Measurements from ENCODE around the gene BRMS1.

Gene BRMS1

GRCh38 chr11:66337103-66337899 is 7.6 kb downstream of the BRMS1 start:
- no peak overlapping the region; the same call in 1 of the 2 replicates for H3K27ac ChIP-seq

DNA sequence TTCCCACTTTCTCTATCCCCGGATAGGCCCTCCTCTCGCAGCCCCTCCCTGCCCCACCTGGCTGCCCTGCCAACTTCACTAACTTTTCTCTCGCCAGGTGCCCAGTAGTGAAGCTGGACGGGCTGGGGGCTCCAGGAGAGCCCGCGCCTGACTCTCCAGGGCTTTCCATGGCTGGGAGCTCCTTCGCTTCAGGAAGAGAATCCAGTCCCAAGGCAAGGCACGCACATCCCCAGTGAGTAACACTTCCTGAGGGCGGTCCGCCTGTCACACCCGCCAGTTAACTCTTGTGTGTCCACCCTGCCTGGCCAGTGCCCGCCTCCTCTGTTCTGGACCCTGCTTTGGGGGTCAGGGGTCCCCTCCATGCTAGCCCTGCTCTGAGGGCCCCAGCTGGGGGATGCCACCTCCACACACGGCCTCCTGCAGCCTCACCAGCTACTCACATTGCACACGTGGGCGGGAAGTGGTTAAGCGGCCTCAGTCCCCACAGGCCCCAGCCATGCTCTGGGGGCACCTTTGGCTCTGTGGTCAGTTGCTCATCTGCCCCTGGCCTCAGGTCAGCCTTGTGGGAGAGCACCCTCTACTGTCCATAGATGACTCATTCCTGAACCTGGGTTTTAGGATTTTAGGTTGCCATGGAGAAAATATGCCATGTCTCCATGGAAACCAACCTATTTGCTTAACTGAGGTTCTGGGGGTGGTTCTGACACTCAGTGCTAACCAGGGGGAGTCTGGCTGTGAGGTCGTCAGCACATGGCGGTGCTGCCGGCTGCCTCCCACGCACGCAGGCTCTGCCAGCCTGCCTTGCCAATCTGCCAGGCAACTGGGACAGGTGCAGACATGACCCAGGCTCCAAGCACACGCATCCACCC is 8.4 kb downstream of the BRMS1 start, which contains the start of gene RIN1:
Gene RIN1 (minus strand): TSS at position 201 of the 869 bp plus-strand sequence. CDS start 32 bp downstream, at position 169.
- peak within 1 kb of the TSS; percentile 35 for H3K27ac ChIP-seq

More at GRCh38 chr11:66337103-66337899, 7.6 kb downstream of the BRMS1 start:
- TF ChIP-seq, protein P1, sequence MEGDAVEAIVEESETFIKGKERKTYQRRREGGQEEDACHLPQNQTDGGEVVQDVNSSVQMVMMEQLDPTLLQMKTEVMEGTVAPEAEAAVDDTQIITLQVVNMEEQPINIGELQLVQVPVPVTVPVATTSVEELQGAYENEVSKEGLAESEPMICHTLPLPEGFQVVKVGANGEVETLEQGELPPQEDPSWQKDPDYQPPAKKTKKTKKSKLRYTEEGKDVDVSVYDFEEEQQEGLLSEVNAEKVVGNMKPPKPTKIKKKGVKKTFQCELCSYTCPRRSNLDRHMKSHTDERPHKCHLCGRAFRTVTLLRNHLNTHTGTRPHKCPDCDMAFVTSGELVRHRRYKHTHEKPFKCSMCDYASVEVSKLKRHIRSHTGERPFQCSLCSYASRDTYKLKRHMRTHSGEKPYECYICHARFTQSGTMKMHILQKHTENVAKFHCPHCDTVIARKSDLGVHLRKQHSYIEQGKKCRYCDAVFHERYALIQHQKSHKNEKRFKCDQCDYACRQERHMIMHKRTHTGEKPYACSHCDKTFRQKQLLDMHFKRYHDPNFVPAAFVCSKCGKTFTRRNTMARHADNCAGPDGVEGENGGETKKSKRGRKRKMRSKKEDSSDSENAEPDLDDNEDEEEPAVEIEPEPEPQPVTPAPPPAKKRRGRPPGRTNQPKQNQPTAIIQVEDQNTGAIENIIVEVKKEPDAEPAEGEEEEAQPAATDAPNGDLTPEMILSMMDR (IDR thresholded peaks at IDR 0.05), result no peak
- no peak for TF ChIP-seq ZFX (IDR thresholded peaks at IDR 0.05; ENCODE audit: borderline replicate concordance)

DNA sequence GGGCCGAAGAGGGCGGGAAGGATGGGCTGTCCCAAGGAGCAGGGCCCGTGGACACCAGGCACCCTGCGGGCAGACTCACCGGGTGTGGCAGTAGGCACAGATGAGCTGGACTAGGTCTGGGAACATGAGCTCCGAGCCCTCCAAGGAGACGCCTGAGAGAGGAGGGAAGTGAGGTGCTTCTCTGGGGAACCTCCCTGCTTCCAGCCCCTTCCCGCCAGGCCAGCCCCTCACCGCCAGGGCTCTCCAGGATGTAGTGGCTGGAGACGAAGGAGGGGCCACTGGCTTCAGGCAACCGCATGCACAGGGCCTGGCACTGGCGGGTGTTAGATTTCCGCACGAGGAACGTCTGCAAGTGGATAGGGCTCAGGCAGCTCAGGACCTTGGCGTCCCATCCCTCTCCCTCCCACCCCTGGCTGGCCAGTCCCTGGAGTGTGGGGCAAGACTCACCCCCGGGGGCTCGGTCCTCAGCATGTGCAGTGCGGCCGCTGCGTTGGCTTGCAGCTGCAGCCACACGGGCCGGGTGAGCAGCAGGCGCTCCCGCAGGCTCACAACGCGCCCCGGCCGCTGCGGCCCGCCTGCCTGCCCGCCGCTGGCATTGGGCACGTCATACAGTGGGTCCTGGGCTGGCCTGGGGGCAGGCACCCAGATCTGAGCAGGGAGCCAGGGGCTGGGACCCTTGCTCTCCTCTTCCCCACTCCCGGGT is 9.2 kb downstream of the BRMS1 start:
- no peak for TF ChIP-seq ZFX (IDR thresholded peaks at IDR 0.05; ENCODE audit: borderline replicate concordance)
- TF ChIP-seq, protein P1 (IDR thresholded peaks at IDR 0.05), result no peak
- peak overlapping the region; percentile 35 for H3K27ac ChIP-seq

More for the DNA sequence above, 8.4 kb downstream of the BRMS1 start, which contains the start of gene RIN1:
- no peak for TF ChIP-seq ZFX (IDR thresholded peaks at IDR 0.05; ENCODE audit: borderline replicate concordance)
- TF ChIP-seq, protein P1 (IDR thresholded peaks at IDR 0.05), result peak; percentile 58

DNA sequence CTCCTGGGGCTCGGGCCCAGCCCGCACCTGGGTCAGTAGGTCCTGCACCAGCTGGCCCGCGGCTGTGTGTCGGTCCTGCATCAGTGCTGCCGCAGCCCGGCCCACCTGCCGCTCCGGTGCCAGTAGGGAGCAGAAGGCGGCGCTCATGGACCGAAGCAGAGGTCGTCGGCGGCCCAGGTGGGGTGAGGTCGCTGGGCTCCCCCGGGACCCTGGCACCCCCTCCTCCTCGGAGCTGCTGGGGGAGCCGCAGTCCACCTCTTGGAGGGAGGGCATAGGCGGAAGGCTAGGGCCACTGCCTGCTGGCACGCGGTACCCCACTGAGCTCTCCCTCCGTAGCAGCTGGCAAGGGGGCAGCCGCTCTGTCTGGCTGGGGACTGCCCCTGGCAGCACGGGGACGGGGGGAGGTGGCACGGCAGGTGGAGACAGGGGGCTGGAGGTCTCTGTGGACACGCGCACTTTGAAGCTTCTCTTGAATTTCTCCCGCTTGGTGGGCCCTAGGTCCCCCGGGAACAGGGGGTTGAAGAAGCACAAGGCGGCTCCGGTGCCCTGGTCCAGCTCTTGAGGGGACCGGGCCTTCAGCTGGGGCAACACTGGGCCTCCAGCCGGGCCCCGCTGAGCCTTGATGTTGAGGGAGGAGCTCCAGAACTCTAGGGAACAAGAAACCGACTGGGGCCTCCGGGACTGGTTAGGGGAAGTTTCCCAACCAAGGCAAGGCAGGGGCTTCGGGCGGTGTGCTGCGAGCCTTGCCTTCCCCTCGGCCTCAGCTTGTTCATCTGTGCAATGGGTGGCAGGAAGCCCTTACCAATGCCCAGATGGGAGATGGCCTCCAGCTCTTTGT is 10.1 kb downstream of the BRMS1 start:
- no peak overlapping the region for H3K27ac ChIP-seq
- TF ChIP-seq, protein P1 (IDR thresholded peaks at IDR 0.05), result no peak
- no peak for TF ChIP-seq ZFX (IDR thresholded peaks at IDR 0.05; ENCODE audit: borderline replicate concordance)

GRCh38 chr11:66333896-66334604 is 10.9 kb downstream of the BRMS1 start:
- H3K27ac ChIP-seq, result no peak overlapping the region
- no peak for TF ChIP-seq ZFX (IDR thresholded peaks at IDR 0.05; ENCODE audit: borderline replicate concordance)
- TF ChIP-seq, protein P1 (IDR thresholded peaks at IDR 0.05), result no peak
